A673 (cell line): Measurements from ENCODE around the gene NCR3LG1. TPM values are rescaled to one million over a fixed set of nuclear protein-coding genes. Genes with fewer than 3 reads are reported as not detected.

ENCODE experiments used
- Bru-seq: library from RNA; stranded (reverse); fragments of 400-500 nt; gene quantifications from one replicate; lab custom pipeline; 2021; lab: Mats Ljungman, UMichigan
- BruChase-seq, 2 experiments: library from RNA; stranded (reverse); fragments of 400-500 nt; gene quantifications; one replicate each; lab custom pipeline; 2021; lab: Mats Ljungman, UMichigan
- BruUV-seq: library from RNA; stranded (reverse); fragments of 400-500 nt; replicated peaks from 2 replicates; lab custom pipeline; 2021; lab: Mats Ljungman, UMichigan
- CTCF ChIA-PET: fragments of 300-600 bp; sonication (Branson Sonifier 250); formaldehyde crosslinking; loops from one replicate; lab custom pipeline; 2022; ENCODE audit warnings: antibody characterized with exemption; lab: Charles Lee
- POLR2A ChIA-PET: fragments of 300-600 bp; sonication (Branson Sonifier 250); formaldehyde crosslinking; loops from one replicate; lab custom pipeline; 2022; ENCODE audit warnings: antibody characterized with exemption; ENCODE audit not compliant: low non-redundant PET; lab: Charles Lee
- DNase-seq: peaks from one replicate; pipeline ENCODE4 v3.0.0-alpha.2; 2015; ENCODE audit warnings: low spot score
- H3K27ac ChIP-seq: fragments of 200-600 bp; sonication (generic); 2 replicates; pipeline ENCODE4 v1.5.1; 2016; ENCODE audit warnings: mixed run types, low read depth, mild to moderate bottlenecking, mixed read lengths, antibody characterized with exemption, low read length; ENCODE audit not compliant: poor library complexity, severe bottlenecking
- H3K27me3 ChIP-seq: fragments of 200-600 bp; sonication (generic); replicated peaks from 2 replicates; pipeline ENCODE4 v1.6.1; 2017; ENCODE audit warnings: mixed run types, low read depth, mild to moderate bottlenecking, mixed read lengths, antibody characterized with exemption, low read length; ENCODE audit not compliant: insufficient read depth, poor library complexity
- H3K36me3 ChIP-seq: fragments of 200-600 bp; sonication (generic); 2 replicates; pipeline ENCODE4 v1.6.1; 2016; ENCODE audit warnings: mixed run types, mild to moderate bottlenecking, mixed read lengths, antibody characterized with exemption, low read length; ENCODE audit not compliant: insufficient read depth, poor library complexity, severe bottlenecking
- H3K4me1 ChIP-seq: fragments of 200-600 bp; sonication (generic); 2 replicates; pipeline ENCODE4 v1.6.1; 2017; ENCODE audit warnings: mixed run types, mild to moderate bottlenecking, mixed read lengths, antibody characterized with exemption, low read length; ENCODE audit not compliant: insufficient read depth, poor library complexity, severe bottlenecking
- H3K4me3 ChIP-seq: fragments of 200-600 bp; sonication (generic); 2 replicates; pipeline ENCODE4 v1.5.1; 2016; ENCODE audit warnings: low read depth, mixed run types, mild to moderate bottlenecking, mixed read lengths, low read length; ENCODE audit not compliant: poor library complexity, severe bottlenecking
- H3K9me3 ChIP-seq: fragments of 200-600 bp; sonication (generic); 2 replicates; pipeline ENCODE4 v1.6.1; 2016; ENCODE audit warnings: mixed run types, low read depth, mild to moderate bottlenecking, mixed read lengths, antibody characterized with exemption, low read length; ENCODE audit not compliant: poor library complexity, severe bottlenecking
- EZH2 ChIP-seq: fragments of 200-600 bp; sonication (generic); IDR thresholded peaks from 2 replicates; pipeline ENCODE4 v1.6.1; 2017; ENCODE audit warnings: borderline replicate concordance, low read depth, mild to moderate bottlenecking, mixed read lengths, antibody characterized with exemption, low read length; ENCODE audit not compliant: poor library complexity, severe bottlenecking
- intact Hi-C: fragments of 100-400 bp; cut with micrococcal nuclease; formaldehyde crosslinking; loops from one replicate; pipeline ENCODE4 v1.10.0; 2022; ENCODE audit not compliant: unreplicated experiment
- long read RNA-seq: library from polyadenylated mRNA; stranded (forward); transcript quantifications from one replicate; pipeline ENCODE4 v2.0.0, GENCODE V29; 2022
- total RNA-seq: library from RNA; stranded (reverse); gene quantifications from 2 replicates; pipeline ENCODE4 v1.2.3, GENCODE V29; 2021
- TF ChIP-seq, protein P1 (sequence below): fragments of 300-800, 200-600 bp; sonication (generic); conservative IDR thresholded peaks from 2 replicates; pipeline ENCODE4 v1.5.1; 2017; ENCODE audit warnings: low read depth, mild to moderate bottlenecking, antibody characterized with exemption, low read length, moderate library complexity, mixed read lengths

NCR3LG1 gene, protein sequence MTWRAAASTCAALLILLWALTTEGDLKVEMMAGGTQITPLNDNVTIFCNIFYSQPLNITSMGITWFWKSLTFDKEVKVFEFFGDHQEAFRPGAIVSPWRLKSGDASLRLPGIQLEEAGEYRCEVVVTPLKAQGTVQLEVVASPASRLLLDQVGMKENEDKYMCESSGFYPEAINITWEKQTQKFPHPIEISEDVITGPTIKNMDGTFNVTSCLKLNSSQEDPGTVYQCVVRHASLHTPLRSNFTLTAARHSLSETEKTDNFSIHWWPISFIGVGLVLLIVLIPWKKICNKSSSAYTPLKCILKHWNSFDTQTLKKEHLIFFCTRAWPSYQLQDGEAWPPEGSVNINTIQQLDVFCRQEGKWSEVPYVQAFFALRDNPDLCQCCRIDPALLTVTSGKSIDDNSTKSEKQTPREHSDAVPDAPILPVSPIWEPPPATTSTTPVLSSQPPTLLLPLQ
- total RNA-seq = 5.0 and 5.8 TPM in 2 replicates
- percentile 55 among the genes with signal in this experiment for Bru-seq, nascent RNA
- percentile 65 among the genes with signal in this experiment for BruChase-seq, experiment 1, labeled RNA remaining after a 2-hour chase
- percentile 81 among the genes with signal in this experiment for BruChase-seq, experiment 2, labeled RNA remaining after a 6-hour chase
- long read RNA-seq, full-length matches to known transcripts = 1 of 1 reads
- long read RNA-seq, partial matches to known transcripts = 0 of 1 reads
- long read RNA-seq, other reads (novel, unspliced or antisense) = 0 of 1 reads

DNA sequence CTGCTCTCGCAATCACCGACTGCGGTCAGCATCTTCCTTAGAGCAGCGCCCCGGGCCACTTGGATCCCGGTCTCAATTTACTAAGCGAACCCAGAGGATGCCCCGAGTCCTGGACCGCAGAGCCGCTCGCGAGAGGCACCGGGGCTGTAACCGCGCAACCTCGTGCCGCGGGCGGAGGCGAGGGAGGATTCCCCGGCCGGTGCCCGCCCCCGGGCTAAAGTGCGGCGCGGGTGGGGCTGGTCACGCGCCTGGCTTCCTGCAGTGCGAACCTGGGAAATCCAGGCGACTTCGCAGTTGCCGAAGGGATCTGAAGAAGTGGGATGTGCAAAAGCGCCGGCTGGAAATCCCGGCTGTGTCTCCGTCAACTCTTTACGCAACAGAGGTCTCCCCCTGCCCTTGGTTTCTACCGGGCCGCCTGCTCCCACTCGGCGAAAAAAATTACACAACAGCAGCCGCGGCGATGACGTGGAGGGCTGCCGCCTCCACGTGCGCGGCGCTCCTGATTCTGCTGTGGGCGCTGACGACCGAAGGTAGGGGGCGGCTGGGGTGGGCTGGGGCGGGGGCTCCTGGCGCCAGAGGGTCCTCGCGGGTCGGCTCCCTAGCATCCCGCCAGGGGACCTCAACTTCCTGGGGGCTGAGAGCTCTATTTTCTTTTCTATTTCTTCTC lies at the start of gene NCR3LG1:
Gene NCR3LG1, plus strand, starts transcription at position 291 of the 667 bp plus-strand sequence. Its CDS starts 170 bp downstream, at position 461.
- Histone ChIP-seq H3K36me3 (no peaks in the 10 kb centered on the region), H3K4me3 (peak within 1 kb of the TSS; percentile 56), H3K4me1 (peaks cover 4% of the 10 kb centered on the region), H3K9me3 (no peaks in the 10 kb centered on the region), H3K27me3 (no peaks in the 10 kb centered on the region), H3K27ac (no peak within 1 kb of the TSS)
- peak; percentile 63 for DNase-seq
- BruUV-seq = no TSS peak
- ChIA-PET CTCF (interaction anchor here (0.6 kb wide), 1 partner anchor 41 kb away, joined by 7 read pairs; no protein-coding TSS in a partner anchor), POLR2A (no interaction called here)
- intact Hi-C loops = loop anchor here (5.0 kb wide), 1 partner anchor 274 kb away; the partner anchor contains the start of gene RPS13
- TF ChIP-seq EZH2 = no peak
- TF ChIP-seq, protein P1, sequence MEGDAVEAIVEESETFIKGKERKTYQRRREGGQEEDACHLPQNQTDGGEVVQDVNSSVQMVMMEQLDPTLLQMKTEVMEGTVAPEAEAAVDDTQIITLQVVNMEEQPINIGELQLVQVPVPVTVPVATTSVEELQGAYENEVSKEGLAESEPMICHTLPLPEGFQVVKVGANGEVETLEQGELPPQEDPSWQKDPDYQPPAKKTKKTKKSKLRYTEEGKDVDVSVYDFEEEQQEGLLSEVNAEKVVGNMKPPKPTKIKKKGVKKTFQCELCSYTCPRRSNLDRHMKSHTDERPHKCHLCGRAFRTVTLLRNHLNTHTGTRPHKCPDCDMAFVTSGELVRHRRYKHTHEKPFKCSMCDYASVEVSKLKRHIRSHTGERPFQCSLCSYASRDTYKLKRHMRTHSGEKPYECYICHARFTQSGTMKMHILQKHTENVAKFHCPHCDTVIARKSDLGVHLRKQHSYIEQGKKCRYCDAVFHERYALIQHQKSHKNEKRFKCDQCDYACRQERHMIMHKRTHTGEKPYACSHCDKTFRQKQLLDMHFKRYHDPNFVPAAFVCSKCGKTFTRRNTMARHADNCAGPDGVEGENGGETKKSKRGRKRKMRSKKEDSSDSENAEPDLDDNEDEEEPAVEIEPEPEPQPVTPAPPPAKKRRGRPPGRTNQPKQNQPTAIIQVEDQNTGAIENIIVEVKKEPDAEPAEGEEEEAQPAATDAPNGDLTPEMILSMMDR = no peak; the same call in 1 of the 2 replicates

DNA sequence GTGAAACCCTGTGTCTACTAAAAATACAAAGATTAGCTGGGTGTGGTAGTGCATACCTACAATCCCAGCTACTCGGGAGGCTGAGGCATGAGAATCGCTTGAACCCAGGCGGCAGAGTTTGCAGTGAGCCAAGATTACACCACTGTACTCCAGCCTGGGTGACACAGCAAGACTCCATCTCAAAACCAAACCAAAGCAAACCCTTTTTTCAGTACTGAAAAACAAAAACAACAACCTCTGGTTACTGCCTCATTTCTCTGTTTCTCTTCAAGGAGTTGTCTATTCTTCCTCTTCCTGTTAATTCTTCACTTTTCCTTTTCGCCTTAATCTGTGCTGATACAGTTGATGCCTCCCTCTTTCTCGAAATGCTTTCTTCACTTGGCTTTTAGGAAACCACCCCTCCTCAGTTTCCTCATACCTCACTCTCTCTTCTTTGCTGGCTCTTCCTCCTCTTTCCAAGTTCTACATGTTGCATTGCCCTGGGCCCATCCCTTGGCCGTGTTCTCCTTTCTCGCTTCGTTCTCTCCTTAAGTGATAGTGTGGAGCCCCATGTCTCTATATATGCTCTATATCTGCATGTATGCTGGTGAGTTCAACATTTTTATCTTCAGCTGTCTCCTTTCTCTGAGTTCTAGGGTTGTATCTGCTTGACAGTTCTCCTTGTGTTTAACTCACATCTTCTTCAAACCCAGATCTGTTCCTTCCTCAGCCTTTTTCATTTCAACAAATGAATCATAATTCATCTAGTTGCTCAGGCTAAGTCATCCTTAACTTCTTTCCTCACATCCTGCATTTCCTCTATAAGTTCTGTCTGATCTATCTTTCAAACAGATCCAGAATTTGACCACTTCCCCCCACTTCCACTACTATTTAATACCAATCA lies 38.0 kb upstream of the NCR3LG1 start:
- Histone ChIP-seq H3K27ac (no peak overlapping the region), H3K27me3 (no peaks in the 10 kb centered on the region), H3K9me3 (no peaks in the 10 kb centered on the region), H3K4me1 (no peaks in the 10 kb centered on the region), H3K36me3 (no peaks in the 10 kb centered on the region), H3K4me3 (no peak overlapping the region)
- ChIA-PET CTCF (no interaction called here), POLR2A (no interaction called here)
- intact Hi-C loops = no loop called here
- DNase-seq = no peak
- BruUV-seq = no TSS peak
- TF ChIP-seq, protein P1 = no peak
- no peak for TF ChIP-seq EZH2

DNA sequence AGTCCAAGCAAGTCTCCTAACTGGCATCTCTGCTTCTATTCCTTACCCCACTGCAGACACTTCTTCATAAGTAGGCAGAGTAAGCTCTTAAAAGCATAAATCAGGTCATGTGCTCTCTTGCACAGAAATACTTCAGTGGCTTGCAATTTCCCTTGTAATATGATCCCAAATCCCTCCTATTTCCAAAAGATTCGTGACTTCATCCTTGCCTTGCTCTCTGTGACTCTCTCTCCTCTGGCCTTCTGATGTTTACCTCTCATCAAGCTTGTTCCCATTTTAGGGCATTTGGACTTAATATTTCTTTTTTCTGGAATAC lies 37.4 kb upstream of the NCR3LG1 start:
- Histone ChIP-seq H3K36me3 (no peaks in the 10 kb centered on the region), H3K4me3 (no peak overlapping the region), H3K9me3 (no peaks in the 10 kb centered on the region), H3K27ac (no peak overlapping the region), H3K4me1 (no peaks in the 10 kb centered on the region), H3K27me3 (no peaks in the 10 kb centered on the region)
- peak; percentile 49 for DNase-seq
- POLR2A ChIA-PET = no interaction called here
- TF ChIP-seq, protein P1 = no peak
- TF ChIP-seq EZH2 = no peak
- CTCF ChIA-PET = no interaction called here
- intact Hi-C loops = no loop called here
- BruUV-seq = no TSS peak
